Heart left ventricle (tissue), 16 donors: ENCODE data around the gene DIRAS1. TPM values are rescaled to one million over a fixed set of nuclear protein-coding genes. Genes with fewer than 3 reads are reported as not detected.

Experiments used
- ATAC-seq, 4 donors: fragments of 200-7000 bp; cut with Tn5 transposase; one replicate each; pipeline ENCODE4 v1.9.1; 2020 to 2022; ENCODE audit warnings: moderate library complexity in 4 of 4, mild to moderate bottlenecking in 3 of 4, moderate number of reproducible peaks in 1 of 4
- DNase-seq, 5 donors: peaks; one replicate each; pipeline ENCODE4 v3.0.0-alpha.2; 2020
- H3K27ac ChIP-seq, 12 donors: fragments of 200-600 bp; sonication (generic) in 4 of 12; one replicate each; pipeline versions ENCODE4 v1.5.0 to v1.8.0; 2016 to 2022; ENCODE audit warnings: mild to moderate bottlenecking in 2 of 12
- H3K27me3 ChIP-seq, 9 donors: fragments of 200-600 bp; sonication (generic) in 2 of 9; one replicate each; pipeline versions ENCODE4 v1.5.1 to v1.8.0; 2016 to 2022; ENCODE audit warnings: mild to moderate bottlenecking in 3 of 9
- H3K36me3 ChIP-seq, 9 donors: fragments of 200-600 bp; sonication (generic) in 2 of 9; one replicate each; pipeline versions ENCODE4 v1.5.0 to v1.8.0; 2018 to 2022; ENCODE audit warnings: mild to moderate bottlenecking in 2 of 9
- H3K4me1 ChIP-seq, 12 donors: fragments of 200-600 bp; sonication (generic) in 4 of 12; one replicate each; pipeline versions ENCODE4 v1.5.0 to v1.8.0; 2016 to 2022; ENCODE audit warnings: mild to moderate bottlenecking in 3 of 12
- H3K4me3 ChIP-seq, 12 donors: fragments of 200-600 bp; sonication (generic) in 4 of 12; one replicate each; pipeline versions ENCODE4 v1.5.0 to v1.8.0; 2017 to 2022; ENCODE audit warnings: mild to moderate bottlenecking in 9 of 12, moderate library complexity in 4 of 12
- H3K9me3 ChIP-seq, 12 donors: fragments of 200-600 bp; sonication (generic) in 4 of 12; one replicate each; pipeline versions ENCODE4 v1.5.0 to v1.8.0; 2016 to 2022; ENCODE audit warnings: mild to moderate bottlenecking in 1 of 12
- POLR2A ChIP-seq, 2 donors: fragments of 450-650 bp; IDR thresholded peaks; one replicate each; pipeline ENCODE4 v1.6.1; 2017; ENCODE audit warnings: antibody characterized with exemption in 2 of 2, mild to moderate bottlenecking in 2 of 2, moderate library complexity in 2 of 2
- WGBS, 4 donors: extraction: QIAGEN DNeasy Blood & Tissue Kit in 2 of 4; methylation state at CpG; one replicate each; pipeline versions ENCODE4 v1.1.5 to v1.1.7; 2013 to 2018; 5-methylcytosine and 5-hydroxymethylcytosine counted together
- intact Hi-C, 10 donors: fragments of 100-400 bp; cut with DNase I; formaldehyde crosslinking; loops; one replicate each; pipeline versions ENCODE4 v1.11.1 to v1.14.2; 2022
- polyA plus RNA-seq, 2 donors: library from polyadenylated mRNA; stranded (reverse); fragments of 200-250 nt; gene quantifications; one replicate each; pipeline ENCODE4 v1.2.3, GENCODE V29; 2013
- total RNA-seq, 9 donors: library from RNA; depleted of rRNA in 2 of 9; stranded (reverse); fragments of >200 nt in 2 of 9; fragmentation: NEBNext Ultra II Directional in 3 of 9; extraction: Animal tissue kit (Norgen Biotek cat#: 25700) in 3 of 9; gene quantifications; one replicate each; pipeline versions ENCODE4 v1.1.0 to v1.2.4, GENCODE V29; 2016 to 2023
- TF ChIP-seq, protein P1 (sequence below), 12 donors: fragments of 200-600 bp; sonication (generic) in 4 of 12; IDR thresholded peaks; one replicate each; pipeline versions ENCODE4 v1.5.0 to v1.8.0; 2018 to 2022; ENCODE audit warnings: antibody characterized with exemption in 12 of 12, mild to moderate bottlenecking in 5 of 12
- donor health status: ischemic (EF 13 %, LVEDD 7.1; RV severe dilation, severe dysfunction).
- donor health status: healthy with polysubstance abuse.
- donor health status: DM: no; HTN: yes; CAD: no.
- donor health status: DM: no; HTN: no; CAD: no.
- donor health status: ischemic (EF 25% LVEDD 6.9; RV normal size, moderate dysfunction).
- donor health status: ischemic (EF 25% LVEDD 5.7; RV mildly dilated, moderate dysfunction).
- donor health status: healthy.
- donor health status: DM: yes; HTN: yes; CAD: no.
- donor health status: ischemic (EF 35%, LVEDD 5.7; RV mildly dilated, moderate dysfunction).
- donor health status: nonischemic (EF 11% LVEDD 7.7; RV severe dilation, severe dysfunction).
- donor health status: DM: yes; HTN: yes; CAD: no.
- donor health status: PGD.
- donor health status: ischemic (EF 29% LVEDD 5.4; RV normal size, mild dysfunction).
- donor health status: nonischemic (EF 23%, LVEDD 6.1; RV moderate dilation, normal function).

DIRAS1 gene
- total and polyA plus RNA-seq, 11 donors, result 77.4 to 191 (median 142) TPM

DNA sequence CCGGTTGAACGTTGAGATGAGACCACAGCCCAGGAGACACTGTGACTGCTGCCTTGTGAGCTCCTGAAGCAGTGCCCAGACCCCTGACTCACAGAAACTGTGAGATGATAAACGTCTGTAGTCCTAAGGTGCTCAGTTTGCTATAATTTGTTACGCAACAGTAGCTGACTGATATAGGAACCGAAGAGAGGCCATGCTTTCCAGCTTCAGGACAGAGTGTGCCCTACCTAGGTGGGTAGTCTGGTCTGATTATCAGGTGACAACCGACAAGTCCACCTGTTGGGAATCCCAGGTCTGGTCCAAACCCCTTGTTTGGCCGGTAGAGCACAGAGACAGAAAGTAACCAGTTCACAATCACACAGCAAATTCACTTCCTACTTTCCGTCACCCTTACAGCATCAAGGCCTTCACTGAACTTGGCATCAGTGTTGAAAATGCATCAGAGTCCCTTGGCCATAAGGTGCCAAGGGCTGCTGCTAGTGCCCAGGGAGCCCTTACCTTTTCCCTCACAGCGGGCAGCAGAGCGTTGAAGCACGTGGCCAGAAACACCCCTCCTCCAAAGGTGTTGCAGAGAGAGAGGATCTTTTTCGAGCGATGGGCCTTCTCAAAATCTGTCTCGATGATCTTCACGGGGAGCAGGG is 15.5 kb upstream of the DIRAS1 start:
- Histone ChIP-seq H3K9me3 (peaks cover 0 to 4% (median 0%) of the 10 kb centered on the region in 12 donors), H3K27me3 (no peaks in the 10 kb centered on the region), H3K4me3 (no peak overlapping the region), H3K27ac (no peak overlapping the region), H3K36me3 (peaks cover 0 to 48% (median 10%) of the 10 kb centered on the region in 9 donors), H3K4me1 (peaks cover 0 to 18% (median 9%) of the 10 kb centered on the region in 12 donors)
- DNase-seq (no peak), ATAC-seq (no peak)
- TF ChIP-seq, protein P1, sequence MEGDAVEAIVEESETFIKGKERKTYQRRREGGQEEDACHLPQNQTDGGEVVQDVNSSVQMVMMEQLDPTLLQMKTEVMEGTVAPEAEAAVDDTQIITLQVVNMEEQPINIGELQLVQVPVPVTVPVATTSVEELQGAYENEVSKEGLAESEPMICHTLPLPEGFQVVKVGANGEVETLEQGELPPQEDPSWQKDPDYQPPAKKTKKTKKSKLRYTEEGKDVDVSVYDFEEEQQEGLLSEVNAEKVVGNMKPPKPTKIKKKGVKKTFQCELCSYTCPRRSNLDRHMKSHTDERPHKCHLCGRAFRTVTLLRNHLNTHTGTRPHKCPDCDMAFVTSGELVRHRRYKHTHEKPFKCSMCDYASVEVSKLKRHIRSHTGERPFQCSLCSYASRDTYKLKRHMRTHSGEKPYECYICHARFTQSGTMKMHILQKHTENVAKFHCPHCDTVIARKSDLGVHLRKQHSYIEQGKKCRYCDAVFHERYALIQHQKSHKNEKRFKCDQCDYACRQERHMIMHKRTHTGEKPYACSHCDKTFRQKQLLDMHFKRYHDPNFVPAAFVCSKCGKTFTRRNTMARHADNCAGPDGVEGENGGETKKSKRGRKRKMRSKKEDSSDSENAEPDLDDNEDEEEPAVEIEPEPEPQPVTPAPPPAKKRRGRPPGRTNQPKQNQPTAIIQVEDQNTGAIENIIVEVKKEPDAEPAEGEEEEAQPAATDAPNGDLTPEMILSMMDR (IDR thresholded peaks at IDR 0.05), result no peak
- no peak for TF ChIP-seq POLR2A (IDR thresholded peaks at IDR 0.05)
- intact Hi-C loops, result no loop called here
- WGBS, 4 donors, result 96 to 99% (median 97%) methylated on average over 13 to 15 of the region's 15 CpGs

GRCh38 chr19:2735374-2735773 is 14.2 kb upstream of the DIRAS1 start:
- 91 to 98% (median 97%) methylated on average over 12 of the region's 12 CpGs for WGBS, 4 donors
- Histone ChIP-seq H3K27ac (no peak overlapping the region), H3K9me3 (peaks cover 0 to 4% (median 0%) of the 10 kb centered on the region in 12 donors), H3K27me3 (no peaks in the 10 kb centered on the region), H3K36me3 (peaks cover 0 to 49% (median 10%) of the 10 kb centered on the region in 9 donors), H3K4me3 (no peak overlapping the region), H3K4me1 (peaks cover 0 to 18% (median 9%) of the 10 kb centered on the region in 12 donors)
- no peak for ATAC-seq
- DNase-seq, result no peak
- intact Hi-C loops, result no loop called here
- no peak for TF ChIP-seq POLR2A (IDR thresholded peaks at IDR 0.05)
- TF ChIP-seq, protein P1 (IDR thresholded peaks at IDR 0.05), result no peak

GRCh38 chr19:2734589-2735288 is 13.6 kb upstream of the DIRAS1 start:
- peaks cover 0 to 49% (median 10%) of the 10 kb centered on the region in 9 donors for H3K36me3 ChIP-seq
- ATAC-seq (no peak), DNase-seq (no peak)
- 90 to 93% (median 92%) methylated on average over 24 to 26 of the region's 26 CpGs for WGBS, 4 donors
- intact Hi-C loops, result no loop called here
- H3K9me3 ChIP-seq, result peaks cover 0 to 4% (median 0%) of the 10 kb centered on the region in 12 donors
- H3K4me1 ChIP-seq, result peaks cover 0 to 18% (median 9%) of the 10 kb centered on the region in 12 donors
- no peak overlapping the region for H3K4me3 ChIP-seq
- H3K27me3 ChIP-seq, result no peaks in the 10 kb centered on the region
- TF ChIP-seq, protein P1 (IDR thresholded peaks at IDR 0.05), result no peak
- no peak for TF ChIP-seq POLR2A (IDR thresholded peaks at IDR 0.05)
- H3K27ac ChIP-seq, result no peak overlapping the region

DNA sequence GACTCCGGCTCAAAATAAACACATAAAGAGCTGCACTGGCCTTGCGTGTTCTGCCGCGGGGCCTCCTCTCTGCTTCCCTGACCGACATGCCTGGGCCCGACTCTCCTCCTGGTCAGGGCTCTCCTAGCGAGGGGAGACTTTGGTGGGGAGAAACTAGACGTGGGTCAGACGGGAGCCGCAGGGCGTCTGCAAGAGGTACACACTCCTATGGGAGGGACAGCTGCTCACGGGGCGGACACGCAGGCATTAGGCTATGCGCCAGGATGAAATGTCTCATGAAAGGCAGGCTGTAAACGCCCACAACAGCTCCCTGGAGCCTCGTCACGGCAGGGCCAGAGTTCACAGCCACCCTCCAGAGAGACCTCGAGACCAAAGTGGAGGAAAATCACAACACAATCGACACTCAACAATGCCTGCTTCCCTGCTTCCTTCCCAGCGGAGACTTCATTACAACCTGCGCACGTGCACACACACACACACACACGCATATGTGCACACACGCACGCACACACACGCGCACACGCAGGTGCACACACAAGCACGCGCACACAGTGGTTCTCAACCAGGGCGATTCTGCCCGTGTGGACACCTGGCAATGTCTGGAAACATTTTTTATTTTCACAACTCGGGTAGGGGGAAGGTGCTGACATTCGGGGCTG is 12.9 kb upstream of the DIRAS1 start:
- intact Hi-C loops, result no loop called here
- no peak overlapping the region for H3K4me3 ChIP-seq

More for the DNA sequence above, 12.9 kb upstream of the DIRAS1 start:
- Histone ChIP-seq H3K4me1 (peaks cover 0 to 13% (median 5%) of the 10 kb centered on the region in 12 donors), H3K36me3 (peaks cover 0 to 49% (median 10%) of the 10 kb centered on the region in 9 donors), H3K9me3 (peaks cover 0 to 4% (median 0%) of the 10 kb centered on the region in 12 donors), H3K27ac (no peak overlapping the region), H3K27me3 (no peaks in the 10 kb centered on the region)
- TF ChIP-seq, protein P1 (IDR thresholded peaks at IDR 0.05), result no peak
- TF ChIP-seq POLR2A (IDR thresholded peaks at IDR 0.05), result no peak
- WGBS, 4 donors, result 87 to 90% (median 90%) methylated on average over 32 to 35 of the region's 35 CpGs
- ATAC-seq (no peak), DNase-seq (no peak)
